Measurements from ENCODE around the gene TDRD1. TPM values are rescaled to one million over a fixed set of nuclear protein-coding genes. Genes with fewer than 3 reads are reported as not detected.
"Not testable (repeated sequence)": the region's sequence is repeated elsewhere in the genome, so short reads cannot be mapped to it uniquely, and the experiment has no call there.

The TDRD1 gene, protein sequence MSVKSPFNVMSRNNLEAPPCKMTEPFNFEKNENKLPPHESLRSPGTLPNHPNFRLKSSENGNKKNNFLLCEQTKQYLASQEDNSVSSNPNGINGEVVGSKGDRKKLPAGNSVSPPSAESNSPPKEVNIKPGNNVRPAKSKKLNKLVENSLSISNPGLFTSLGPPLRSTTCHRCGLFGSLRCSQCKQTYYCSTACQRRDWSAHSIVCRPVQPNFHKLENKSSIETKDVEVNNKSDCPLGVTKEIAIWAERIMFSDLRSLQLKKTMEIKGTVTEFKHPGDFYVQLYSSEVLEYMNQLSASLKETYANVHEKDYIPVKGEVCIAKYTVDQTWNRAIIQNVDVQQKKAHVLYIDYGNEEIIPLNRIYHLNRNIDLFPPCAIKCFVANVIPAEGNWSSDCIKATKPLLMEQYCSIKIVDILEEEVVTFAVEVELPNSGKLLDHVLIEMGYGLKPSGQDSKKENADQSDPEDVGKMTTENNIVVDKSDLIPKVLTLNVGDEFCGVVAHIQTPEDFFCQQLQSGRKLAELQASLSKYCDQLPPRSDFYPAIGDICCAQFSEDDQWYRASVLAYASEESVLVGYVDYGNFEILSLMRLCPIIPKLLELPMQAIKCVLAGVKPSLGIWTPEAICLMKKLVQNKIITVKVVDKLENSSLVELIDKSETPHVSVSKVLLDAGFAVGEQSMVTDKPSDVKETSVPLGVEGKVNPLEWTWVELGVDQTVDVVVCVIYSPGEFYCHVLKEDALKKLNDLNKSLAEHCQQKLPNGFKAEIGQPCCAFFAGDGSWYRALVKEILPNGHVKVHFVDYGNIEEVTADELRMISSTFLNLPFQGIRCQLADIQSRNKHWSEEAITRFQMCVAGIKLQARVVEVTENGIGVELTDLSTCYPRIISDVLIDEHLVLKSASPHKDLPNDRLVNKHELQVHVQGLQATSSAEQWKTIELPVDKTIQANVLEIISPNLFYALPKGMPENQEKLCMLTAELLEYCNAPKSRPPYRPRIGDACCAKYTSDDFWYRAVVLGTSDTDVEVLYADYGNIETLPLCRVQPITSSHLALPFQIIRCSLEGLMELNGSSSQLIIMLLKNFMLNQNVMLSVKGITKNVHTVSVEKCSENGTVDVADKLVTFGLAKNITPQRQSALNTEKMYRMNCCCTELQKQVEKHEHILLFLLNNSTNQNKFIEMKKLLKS
- under 1 TPM in 1 of 3 donors, not detected in 2; 0.04 TPM for polyA plus RNA-seq (ENCODE audit: insufficient read length in 3 of 3)

DNA sequence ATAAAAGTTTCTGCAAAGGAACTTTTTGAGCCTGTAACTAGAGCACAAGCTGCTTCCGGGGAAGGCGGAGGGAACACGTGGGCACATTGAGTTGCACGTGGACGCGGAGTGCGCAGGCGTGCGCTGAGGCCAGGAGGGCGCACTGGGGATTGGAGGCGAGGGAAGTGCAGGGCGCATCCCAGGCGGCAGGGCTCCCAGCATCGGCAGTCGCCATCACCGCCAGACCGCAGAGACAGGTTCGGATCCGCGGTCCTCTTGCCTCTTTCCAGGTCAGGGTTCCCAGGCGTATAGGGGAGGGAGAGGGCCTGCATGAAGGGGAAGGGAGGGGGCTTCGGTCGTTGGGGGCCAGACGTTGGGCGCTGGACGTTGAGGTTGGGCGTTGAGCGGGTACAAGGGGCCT lies at the start of gene TDRD1:
TSS of gene TDRD1 (plus strand) at position 206 of the 400 bp plus-strand sequence. CDS start 8,479 bp downstream, outside the sequence.
- no peak for DNase-seq (ENCODE audit: low read depth in 3 of 3, low spot score in 2 of 3)

DNA sequence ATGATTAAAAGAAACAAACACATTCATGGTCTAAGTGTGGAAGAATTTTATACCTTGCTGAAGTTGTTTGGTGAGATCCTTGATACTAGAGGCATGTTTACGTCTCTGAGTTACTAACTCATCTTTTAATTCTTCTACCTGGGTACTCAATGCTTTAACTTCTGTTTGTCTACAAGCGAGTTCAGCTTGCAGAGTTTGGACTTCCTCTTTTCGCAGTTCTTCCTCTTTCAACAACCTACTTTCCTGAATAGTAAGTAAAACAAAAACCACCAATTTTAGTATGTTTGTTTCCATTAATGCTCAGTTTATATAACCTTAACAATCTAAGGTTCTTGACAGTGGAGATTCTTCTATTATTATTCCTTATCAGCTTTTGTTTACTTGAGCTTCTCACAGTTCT lies 48.1 kb upstream of the TDRD1 start:
- DNase-seq (ENCODE audit: low read depth in 3 of 3, low spot score in 2 of 3): no peak

DNA sequence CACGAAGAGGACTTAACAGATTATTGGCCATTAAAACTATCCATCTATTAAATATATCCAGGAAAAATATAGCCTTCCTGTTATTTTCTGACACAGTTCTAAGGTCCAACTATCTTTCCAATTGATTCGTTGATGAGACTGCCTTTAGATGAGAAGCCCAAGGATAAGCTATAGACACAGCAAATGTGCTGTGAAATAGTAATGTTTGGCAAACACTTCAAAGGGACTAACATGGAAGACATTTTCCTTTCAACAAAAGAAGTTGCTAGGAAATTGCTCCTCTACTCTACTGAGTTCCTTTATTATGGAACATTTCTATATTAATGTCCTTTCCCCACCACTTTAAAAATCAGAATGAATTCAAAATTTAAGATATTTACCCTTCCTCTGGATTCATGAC lies 43.7 kb upstream of the TDRD1 start:
- no peak for DNase-seq (ENCODE audit: low read depth in 3 of 3, low spot score in 2 of 3)

DNA sequence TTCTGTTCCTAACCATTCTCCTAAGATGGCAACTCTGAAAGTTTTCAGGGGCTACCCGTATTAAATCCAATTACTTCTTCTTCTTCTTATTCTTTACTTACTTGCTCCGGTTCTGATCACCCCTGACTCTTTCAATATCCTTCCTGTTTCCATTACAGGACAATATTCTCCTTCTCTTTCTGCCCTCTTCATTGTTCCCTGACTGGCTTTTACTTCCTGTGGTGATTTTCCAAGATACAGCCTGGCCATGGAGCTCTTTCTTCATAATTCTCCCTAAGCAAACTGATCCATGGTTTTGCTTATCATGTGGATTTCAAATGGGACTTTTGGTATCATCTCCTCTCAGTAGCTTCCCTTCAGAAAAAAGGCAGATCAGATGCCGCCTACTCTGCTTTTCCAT lies 40.6 kb upstream of the TDRD1 start:
- DNase-seq (ENCODE audit: low read depth in 3 of 3, low spot score in 2 of 3): no peak

DNA sequence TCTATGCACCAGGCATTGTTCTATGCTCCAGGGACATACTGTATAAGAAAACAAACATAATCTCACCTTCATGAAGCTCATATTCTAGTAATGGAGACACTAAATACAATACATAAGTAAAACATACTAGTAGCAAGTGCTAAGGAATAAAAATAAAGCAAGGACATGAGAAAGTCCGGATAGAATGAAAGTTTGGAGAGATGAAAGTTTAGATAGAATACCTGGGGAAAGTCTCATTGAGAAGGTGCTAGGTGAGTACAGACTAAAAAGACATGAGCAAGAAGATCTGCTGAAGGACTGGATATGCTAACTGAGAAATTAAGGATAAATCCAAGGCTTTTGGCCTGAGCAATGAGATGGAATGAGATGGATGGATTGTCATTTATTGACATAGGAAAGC lies 39.1 kb upstream of the TDRD1 start:
- DNase-seq (ENCODE audit: low read depth in 3 of 3, low spot score in 2 of 3): no peak

DNA sequence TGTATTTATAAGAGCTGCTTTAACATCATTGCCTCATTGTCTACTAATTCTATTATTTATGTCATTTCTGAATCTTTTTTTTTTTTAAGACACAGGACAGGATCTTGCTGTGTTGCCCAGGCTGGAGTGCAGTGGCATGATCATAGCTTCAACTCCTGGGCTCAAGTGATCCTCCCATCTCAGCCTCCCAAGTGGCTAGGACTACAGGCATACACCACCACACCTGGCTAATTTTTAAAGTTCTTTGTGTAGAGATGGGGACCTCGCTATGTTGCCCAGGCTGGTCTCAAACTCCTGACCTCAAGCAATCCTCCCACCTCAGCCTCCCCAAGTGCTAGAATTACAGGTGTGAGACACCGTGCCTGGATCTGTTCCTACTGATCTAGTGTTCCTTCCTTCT lies 38.3 kb upstream of the TDRD1 start:
- not testable (repeated sequence) for DNase-seq (ENCODE audit: low read depth in 3 of 3, low spot score in 2 of 3)

DNA sequence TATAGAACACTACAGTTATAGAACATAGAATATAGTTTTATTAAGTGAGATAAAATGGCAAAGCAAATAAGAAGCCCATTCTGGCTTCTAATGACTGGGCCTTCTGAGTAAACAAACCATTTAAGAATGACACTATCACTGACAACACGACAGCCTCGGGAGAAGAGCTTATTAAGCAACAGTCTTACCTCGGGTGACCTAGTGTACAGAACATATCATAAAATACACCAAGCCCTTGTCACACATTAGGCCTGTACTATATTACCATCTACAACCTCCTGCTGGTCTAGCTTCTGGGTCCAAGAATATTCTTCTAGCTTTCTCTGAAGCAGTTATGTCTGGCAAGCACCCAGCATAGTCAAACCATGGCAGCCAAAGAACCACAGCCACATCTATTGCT lies 37.1 kb upstream of the TDRD1 start:
- DNase-seq (ENCODE audit: low read depth in 3 of 3, low spot score in 2 of 3): no peak

DNA sequence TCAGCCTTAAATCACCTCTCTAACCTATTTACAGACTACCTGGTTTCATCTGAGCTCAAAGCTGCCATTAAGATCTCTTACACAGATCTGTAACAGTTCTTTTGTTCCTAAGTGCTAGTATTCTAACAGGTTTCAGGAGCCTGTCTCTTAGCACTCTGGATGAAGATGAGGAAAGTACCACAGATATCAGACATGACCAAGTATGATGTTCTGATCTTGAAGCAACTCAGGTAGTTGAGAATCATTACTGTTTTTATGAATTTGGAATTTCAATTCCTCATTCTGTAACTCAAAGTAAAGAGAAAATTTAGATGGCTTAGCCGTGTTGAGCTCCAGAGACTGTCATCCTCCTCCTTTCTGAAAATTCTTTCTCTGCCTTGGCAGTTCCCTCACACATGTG lies 36.0 kb upstream of the TDRD1 start:
- no peak for DNase-seq (ENCODE audit: low read depth in 3 of 3, low spot score in 2 of 3)

DNA sequence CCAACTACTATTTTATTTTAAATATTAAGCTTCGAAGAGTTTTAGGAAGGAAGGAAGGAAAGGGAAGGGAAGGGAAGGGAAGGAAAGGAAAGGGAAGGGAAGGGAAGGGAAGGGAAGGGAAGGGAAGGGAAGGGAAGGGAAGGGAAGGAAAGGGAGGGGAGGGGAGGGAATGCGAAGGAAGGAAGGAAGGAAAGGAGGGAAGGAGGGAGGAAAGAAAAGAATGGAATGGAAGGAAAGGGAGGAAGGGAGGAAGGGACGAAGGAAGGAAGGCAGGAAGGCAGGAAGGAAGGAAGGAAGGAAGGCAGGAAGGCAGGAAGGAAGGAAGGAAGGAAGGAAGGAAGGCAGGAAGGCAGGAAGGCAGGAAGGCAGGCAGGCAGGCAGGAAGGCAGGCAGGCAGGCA lies 29.7 kb upstream of the TDRD1 start:
- not testable (repeated sequence) for DNase-seq (ENCODE audit: low read depth in 3 of 3, low spot score in 2 of 3)

DNA sequence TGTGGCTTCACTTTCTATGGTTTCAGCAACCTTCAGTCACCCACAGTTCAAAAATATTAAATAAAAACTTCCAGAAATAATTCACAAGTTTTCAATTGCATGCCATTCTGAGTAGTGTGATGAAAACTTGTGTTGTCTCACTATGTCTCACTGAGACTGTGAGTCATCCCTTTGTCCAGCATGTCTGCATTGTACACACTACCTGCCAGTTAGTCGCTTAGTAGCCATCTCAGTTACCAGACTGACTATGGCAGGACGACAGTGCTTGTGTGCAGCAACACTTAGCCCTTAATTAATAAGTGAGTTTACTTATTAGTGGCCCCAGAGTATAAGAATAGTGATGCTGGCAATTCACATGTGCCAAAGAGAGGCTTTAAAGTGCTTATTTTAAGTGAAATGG lies 27.7 kb upstream of the TDRD1 start:
- DNase-seq (ENCODE audit: low read depth in 3 of 3, low spot score in 2 of 3): no peak

DNA sequence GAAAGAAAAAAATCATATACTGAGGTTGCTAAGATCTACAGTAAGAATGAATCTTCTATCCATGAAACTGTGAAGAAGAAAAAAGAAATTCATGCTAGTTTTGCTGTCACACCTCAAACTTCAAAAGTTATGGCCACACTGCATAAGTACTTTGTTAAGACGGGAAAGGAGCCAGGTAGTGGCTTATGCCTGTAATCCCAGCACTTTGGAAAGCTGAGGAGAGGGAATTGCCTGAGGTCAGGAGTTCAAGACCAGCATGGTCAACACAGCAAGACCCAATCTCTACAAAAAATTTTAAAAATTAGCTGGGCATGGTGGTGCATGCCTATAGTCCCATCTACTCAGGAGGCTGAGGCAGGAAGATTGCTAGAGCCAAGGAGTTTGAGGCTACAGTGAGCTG lies 27.3 kb upstream of the TDRD1 start:
- DNase-seq (ENCODE audit: low read depth in 3 of 3, low spot score in 2 of 3): no peak

DNA sequence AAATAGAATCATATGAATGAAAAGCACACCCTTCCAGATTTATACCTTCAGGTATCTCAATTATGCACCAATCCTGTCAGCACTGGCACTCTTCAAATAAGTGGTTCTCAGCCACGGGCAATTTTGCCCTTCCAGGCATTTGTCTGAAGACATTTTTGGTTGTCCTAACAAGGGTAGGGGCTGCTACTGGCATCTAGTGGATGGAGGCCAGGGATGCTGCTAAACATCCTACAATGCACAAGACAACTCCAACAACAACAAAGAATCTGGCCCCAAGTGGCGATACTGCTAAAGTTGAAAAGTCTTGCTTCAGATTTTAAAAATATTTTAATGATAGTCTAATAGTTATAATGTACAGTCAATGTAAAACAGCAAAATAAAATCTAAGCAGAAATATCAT lies 21.2 kb upstream of the TDRD1 start:
- DNase-seq (ENCODE audit: low read depth in 3 of 3, low spot score in 2 of 3): no peak

DNA sequence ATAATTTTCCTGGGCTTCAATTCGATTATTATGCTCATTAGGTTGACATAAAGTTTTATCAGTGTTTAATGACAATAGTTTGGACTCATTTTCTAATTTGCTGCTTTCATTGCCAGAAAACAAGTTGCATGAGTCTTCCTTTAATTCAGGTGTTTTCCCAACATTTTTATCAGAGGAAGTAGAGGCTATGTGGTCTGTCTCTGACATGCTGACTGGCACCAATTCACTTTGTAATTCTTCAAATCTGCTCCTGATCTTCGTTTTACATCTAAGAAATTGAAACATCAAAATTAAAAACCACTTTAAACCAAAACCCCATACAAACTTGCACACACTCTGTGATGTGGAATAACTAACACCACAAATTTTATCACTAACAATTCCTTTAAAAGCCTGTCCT lies 16.1 kb upstream of the TDRD1 start:
- no peak for DNase-seq (ENCODE audit: low read depth in 3 of 3, low spot score in 2 of 3)

DNA sequence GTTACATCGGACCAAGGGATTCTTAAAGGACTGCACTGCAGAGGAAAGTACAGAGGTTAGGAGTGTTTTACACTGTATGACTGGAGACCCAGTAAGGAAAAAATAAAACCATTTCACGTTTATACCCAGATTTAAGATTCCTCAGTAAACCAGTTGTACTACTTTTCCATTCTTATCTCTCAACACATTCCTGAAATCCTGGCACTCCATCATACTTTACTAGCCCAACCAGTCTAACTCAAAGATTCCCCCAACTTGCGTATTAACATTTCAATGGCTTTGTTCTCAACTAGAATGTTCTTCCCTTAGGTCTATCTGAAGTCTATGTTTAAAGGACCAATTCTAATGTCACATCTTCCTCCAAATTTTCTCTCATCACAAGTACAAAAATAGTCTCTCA lies 13.1 kb upstream of the TDRD1 start:
- no peak for DNase-seq (ENCODE audit: low read depth in 3 of 3, low spot score in 2 of 3)

DNA sequence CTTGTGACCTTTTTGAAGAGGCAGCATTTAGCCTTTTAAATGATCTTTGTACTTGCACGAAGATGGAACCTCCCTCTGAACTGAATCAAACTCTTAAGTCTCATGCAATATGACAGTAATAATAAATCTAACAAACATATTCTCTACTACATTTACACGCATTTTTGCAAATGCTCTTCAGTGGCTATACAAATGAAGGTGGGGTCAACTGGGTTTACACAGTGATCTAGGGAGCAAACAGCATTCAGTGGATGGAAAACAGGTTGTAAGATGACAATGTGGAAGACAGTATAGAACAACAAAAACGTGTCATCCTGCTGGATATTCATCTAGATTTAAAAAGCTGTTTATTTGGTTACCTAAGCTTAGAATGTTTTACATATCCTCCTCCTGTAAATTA lies 12.7 kb upstream of the TDRD1 start:
- no peak for DNase-seq (ENCODE audit: low read depth in 3 of 3, low spot score in 2 of 3)

DNA sequence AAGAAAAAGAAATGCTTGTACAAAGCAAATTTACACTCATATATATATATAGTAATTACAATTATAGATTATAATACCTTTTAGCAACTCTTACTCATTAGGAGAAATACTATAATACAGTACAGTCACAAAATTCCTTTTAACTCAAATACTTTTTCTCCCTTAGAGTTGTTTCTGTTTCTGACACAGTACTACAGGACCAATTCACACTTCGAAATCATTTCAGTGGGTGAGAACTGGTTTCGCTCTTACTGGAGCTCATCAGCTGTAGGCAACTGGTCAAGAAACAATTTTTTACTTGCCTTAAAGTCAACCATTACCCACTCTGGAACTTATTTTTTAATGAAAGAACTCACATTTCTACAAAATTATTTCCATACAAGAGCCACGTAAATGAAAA lies 11.2 kb upstream of the TDRD1 start:
- DNase-seq (ENCODE audit: low read depth in 3 of 3, low spot score in 2 of 3): no peak

DNA sequence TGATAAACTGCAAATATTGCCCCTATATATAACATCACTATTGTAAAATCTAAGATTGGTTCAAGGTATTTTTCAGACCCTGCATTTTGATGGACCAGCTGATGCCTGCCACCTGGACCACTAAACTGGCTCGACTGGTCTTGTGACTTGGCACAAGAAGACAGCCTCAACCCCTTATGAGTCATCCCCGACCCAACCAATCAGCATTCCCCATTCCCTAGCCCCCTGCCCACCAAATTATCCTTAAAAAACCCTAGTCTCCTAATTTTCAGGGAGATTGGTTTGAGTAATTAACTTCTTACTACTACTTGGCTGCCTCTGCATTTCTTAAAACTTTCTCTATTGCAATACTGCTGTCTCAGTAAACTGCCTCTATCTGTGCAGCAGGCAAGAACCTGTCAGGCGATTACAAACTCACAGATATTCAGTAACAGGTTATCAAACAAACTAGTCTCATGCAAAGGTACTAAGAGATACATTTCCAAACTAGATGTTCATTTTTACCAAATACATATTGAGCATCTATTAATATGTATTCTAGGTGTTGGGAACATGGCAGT lies 10.6 kb upstream of the TDRD1 start:
- DNase-seq (ENCODE audit: low read depth in 3 of 3, low spot score in 2 of 3): no peak

DNA sequence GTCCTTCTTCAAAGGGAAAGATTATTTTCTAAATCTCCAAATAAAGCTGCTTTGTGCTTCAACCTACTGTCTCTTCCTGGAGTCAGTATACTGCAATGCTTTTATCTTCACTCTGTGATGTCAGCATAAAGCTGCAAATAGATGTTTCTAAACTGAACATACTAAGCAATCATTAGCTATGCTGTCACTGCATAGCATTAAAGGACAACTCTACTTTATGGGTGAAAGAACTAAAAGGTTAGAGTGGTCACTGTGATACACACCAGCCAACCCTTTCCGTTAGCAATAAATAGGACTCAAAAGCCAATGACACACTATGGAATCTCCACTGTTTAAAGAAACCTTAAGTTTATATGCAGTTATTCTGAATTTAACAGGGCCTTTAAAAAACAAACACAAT lies 6.9 kb upstream of the TDRD1 start:
- no peak for DNase-seq (ENCODE audit: low read depth in 3 of 3, low spot score in 2 of 3)

DNA sequence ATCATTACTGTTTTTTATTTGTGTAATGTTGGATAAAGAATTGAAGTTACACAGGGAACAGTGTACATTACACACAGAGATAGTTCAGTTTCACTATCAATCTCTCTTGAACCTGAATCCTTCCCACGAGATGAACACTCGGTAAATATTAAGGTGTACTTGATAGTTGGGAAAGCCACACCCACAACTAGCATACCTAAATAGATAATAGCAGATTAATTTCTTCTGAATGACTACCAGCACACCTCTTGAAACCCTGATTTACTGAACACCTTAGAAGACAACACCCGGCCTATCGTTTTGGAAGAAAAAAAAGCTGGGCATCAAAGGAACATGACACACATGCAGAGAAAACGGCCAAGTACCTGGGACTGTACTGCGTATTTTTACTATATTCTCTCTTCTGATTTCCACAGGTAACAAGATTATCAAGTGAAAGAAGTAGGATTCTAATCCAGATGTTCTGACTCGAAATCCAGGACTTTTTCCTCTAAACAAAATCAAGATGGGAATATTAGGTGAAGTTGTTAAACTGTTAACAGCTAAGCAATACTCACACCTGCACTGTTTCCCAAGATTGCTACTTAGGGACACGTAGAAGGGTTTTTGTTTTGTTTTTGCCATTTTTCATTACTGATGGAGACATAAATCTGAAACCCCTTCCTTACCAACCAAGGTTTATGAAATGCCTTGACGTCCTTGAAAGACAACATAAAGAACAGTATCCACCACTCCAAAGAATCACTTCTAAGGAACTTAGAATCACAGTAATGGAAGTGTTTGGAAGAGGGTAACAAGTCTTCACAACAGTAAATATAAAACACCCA lies 6.2 kb upstream of the TDRD1 start:
- no peak for DNase-seq (ENCODE audit: low read depth in 3 of 3, low spot score in 2 of 3)

DNA sequence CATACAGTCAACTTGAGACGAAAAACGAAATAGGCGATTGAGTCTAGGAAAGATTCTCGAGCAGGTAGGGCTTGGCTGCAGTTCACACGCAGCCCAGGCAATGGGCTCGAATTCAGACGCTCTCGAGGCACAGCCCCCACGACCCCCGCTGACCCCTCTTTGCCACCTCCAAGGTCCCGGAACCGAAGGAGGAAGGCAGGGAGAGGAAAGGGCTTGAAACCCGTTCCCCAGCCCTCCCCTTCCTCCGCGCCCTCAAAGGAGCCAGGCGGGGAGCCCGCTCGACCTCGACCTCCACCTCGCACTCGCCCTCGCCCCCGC lies 5.6 kb upstream of the TDRD1 start:
- DNase-seq (ENCODE audit: low read depth in 3 of 3, low spot score in 2 of 3): no peak

All from right renal cortex interstitium (tissue), 3 donors.